ENCODE measurements around the gene CNTD1. TPM values are rescaled to one million over a fixed set of nuclear protein-coding genes. Genes with fewer than 3 reads are reported as not detected.

CNTD1 gene
- total RNA-seq, 1 experiment from 2014 or later: not detected

- no TSS peak for BruUV-seq (replicated peaks)
- Histone ChIP-seq H3K4me2 (no peak overlapping the region), H3K4me3 (no peak overlapping the region), H2AFZ (no peak overlapping the region), H3K9me2 (ENCODE audit: insufficient read depth) (no peaks in the 10 kb centered on the region), H3K27me3 (ENCODE audit: insufficient read depth, low read depth) (no peaks in the 10 kb centered on the region), H4K20me1 (ENCODE audit: insufficient read depth) (peaks cover 8% of the 10 kb centered on the region), H3K36me3 (ENCODE audit: low read depth) (peaks cover 16% of the 10 kb centered on the region; the same call in 1 of the 2 replicates), H3K79me2 (ENCODE audit: low read depth) (no peaks in the 10 kb centered on the region), H3K4me1 (replicated peaks; ENCODE audit: insufficient read depth) (no peaks in the 10 kb centered on the region), H3K9me3 (ENCODE audit: insufficient read depth, low read depth) (no peaks in the 10 kb centered on the region), H3K27ac (no peak overlapping the region), H3F3A (ENCODE audit: insufficient read depth, low read depth) (peaks cover 41% of the 10 kb centered on the region; the same call in 1 of the 2 replicates)
- ChIA-PET POLR2A (ENCODE audit: unreplicated experiment) (interaction anchor here (0.5 to 0.7 kb wide), 2 partner anchors 131 to 154 kb away, joined by 3 to 6 read pairs; partner anchors contain the start of gene RPL27), CTCF (interaction anchor here (0.6 to 1.7 kb wide), 5 partner anchors 85 to 244 kb away, joined by 3 to 10 read pairs (median 4); no protein-coding TSS in a partner anchor)
- DNase-seq: peak; percentile 30 to 54
- intact Hi-C loops (cut with micrococcal nuclease; ENCODE audit: unreplicated experiment): loop anchor here (1.0 to 2.0 kb wide), 3 partner anchors 85 to 155 kb away; partner anchors contain the start of gene RPL27
- TF ChIP-seq EZH2 (IDR thresholded peaks at IDR 0.05; ENCODE audit: low read depth): no peak
- peak; percentile 90 for TF ChIP-seq CTCF (conservative IDR thresholded peaks at IDR 0.05)
These were observed 44.8 kb downstream of the CNTD1 start for GRCh38 chr17:42843358-42843934.

GRCh38 chr17:42844271-42844670 lies 45.6 kb downstream of the CNTD1 start, which contains the start of gene AOC2:
AOC2 (plus strand) TSS chr17:42844580; CDS start chr17:42844627, 47 bp downstream.
- peaks cover 8% of the 10 kb centered on the region for H4K20me1 ChIP-seq (ENCODE audit: insufficient read depth)
- intact Hi-C loops (cut with micrococcal nuclease; ENCODE audit: unreplicated experiment): no loop called here
- POLR2A ChIA-PET (ENCODE audit: unreplicated experiment): interaction anchor here (0.7 kb wide), 1 partner anchor 26 kb away, joined by 4 read pairs; no protein-coding TSS in a partner anchor
- no peak within 1 kb of the TSS for H3K4me3 ChIP-seq
- H3K27ac ChIP-seq: no peak within 1 kb of the TSS
- H2AFZ ChIP-seq: no peak within 1 kb of the TSS
- TF ChIP-seq CTCF (conservative IDR thresholded peaks at IDR 0.05) (no peak), EZH2 (IDR thresholded peaks at IDR 0.05; ENCODE audit: low read depth) (no peak)
- no peak within 1 kb of the TSS for H3K4me2 ChIP-seq
- peaks cover 16% of the 10 kb centered on the region; the same call in 1 of the 2 replicates for H3K36me3 ChIP-seq (ENCODE audit: low read depth)
- BruUV-seq (replicated peaks): no TSS peak
- no peaks in the 10 kb centered on the region for H3K9me3 ChIP-seq (ENCODE audit: insufficient read depth, low read depth)
- no peak for DNase-seq
- no peaks in the 10 kb centered on the region for H3K79me2 ChIP-seq (ENCODE audit: low read depth)
- H3K9me2 ChIP-seq (ENCODE audit: insufficient read depth): no peaks in the 10 kb centered on the region
- no peaks in the 10 kb centered on the region for H3K4me1 ChIP-seq (replicated peaks; ENCODE audit: insufficient read depth)
- CTCF ChIA-PET: interaction anchor here (1.7 kb wide), 1 partner anchor 85 kb away, joined by 10 read pairs; no protein-coding TSS in a partner anchor
- no peaks in the 10 kb centered on the region for H3K27me3 ChIP-seq (ENCODE audit: insufficient read depth, low read depth)
- H3F3A ChIP-seq (ENCODE audit: insufficient read depth, low read depth): peaks cover 36% of the 10 kb centered on the region; the same call in 1 of the 2 replicates

GRCh38 chr17:42844761-42845555 lies 46.3 kb downstream of the CNTD1 start:
- no peaks in the 10 kb centered on the region for H3K27me3 ChIP-seq (ENCODE audit: insufficient read depth, low read depth)
- no peaks in the 10 kb centered on the region for H3K9me3 ChIP-seq (ENCODE audit: insufficient read depth, low read depth)
- H3K79me2 ChIP-seq (ENCODE audit: low read depth): no peaks in the 10 kb centered on the region
- no peak overlapping the region for H2AFZ ChIP-seq
- peaks cover 32% of the 10 kb centered on the region; the same call in 1 of the 2 replicates for H3F3A ChIP-seq (ENCODE audit: insufficient read depth, low read depth)
- peaks cover 8% of the 10 kb centered on the region for H4K20me1 ChIP-seq (ENCODE audit: insufficient read depth)
- H3K4me3 ChIP-seq: no peak overlapping the region
- intact Hi-C loops (cut with micrococcal nuclease; ENCODE audit: unreplicated experiment): no loop called here
- H3K4me1 ChIP-seq (replicated peaks; ENCODE audit: insufficient read depth): no peaks in the 10 kb centered on the region
- H3K36me3 ChIP-seq (ENCODE audit: low read depth): peaks cover 16% of the 10 kb centered on the region; the same call in 1 of the 2 replicates
- no peak overlapping the region for H3K4me2 ChIP-seq
- no peak overlapping the region for H3K27ac ChIP-seq
- BruUV-seq (replicated peaks): no TSS peak
- DNase-seq: no peak
- CTCF ChIA-PET: no interaction called here
- TF ChIP-seq EZH2 (IDR thresholded peaks at IDR 0.05; ENCODE audit: low read depth) (no peak), CTCF (conservative IDR thresholded peaks at IDR 0.05) (no peak)
- POLR2A ChIA-PET (ENCODE audit: unreplicated experiment): interaction anchor here (0.6 to 0.7 kb wide), 2 partner anchors 25 to 28 kb away, joined by 3 to 4 read pairs; no protein-coding TSS in a partner anchor
- H3K9me2 ChIP-seq (ENCODE audit: insufficient read depth): no peaks in the 10 kb centered on the region

Measured in PC-9 (cell line).